ENCODE measurements around the gene ENGASE.
"Not testable (repeated sequence)": the region's sequence is repeated elsewhere in the genome, so short reads cannot be mapped to it uniquely, and the experiment has no call there.

Gene ENGASE

DNA sequence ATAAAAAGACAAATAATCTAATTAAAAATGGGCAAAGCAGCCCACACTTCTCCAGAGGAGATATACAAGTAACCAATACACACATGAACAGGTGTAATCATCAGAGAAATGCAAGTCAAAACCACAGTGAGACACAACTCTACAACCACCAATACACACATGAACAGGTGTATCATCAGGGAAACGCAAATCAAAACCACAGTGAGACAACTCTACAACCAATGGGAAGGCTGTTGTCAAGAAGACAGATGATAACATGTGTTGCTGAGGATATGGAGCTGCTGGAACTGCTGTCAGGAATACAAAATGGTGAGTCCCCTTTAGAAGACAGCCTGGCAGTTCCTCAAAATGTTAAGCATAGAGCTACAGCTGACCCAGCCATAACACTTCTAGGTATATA lies 22.5 kb upstream of the ENGASE start:
- no peak for DNase-seq (ENCODE audit: low read depth in 1 of 2, low spot score in 1 of 2)

DNA sequence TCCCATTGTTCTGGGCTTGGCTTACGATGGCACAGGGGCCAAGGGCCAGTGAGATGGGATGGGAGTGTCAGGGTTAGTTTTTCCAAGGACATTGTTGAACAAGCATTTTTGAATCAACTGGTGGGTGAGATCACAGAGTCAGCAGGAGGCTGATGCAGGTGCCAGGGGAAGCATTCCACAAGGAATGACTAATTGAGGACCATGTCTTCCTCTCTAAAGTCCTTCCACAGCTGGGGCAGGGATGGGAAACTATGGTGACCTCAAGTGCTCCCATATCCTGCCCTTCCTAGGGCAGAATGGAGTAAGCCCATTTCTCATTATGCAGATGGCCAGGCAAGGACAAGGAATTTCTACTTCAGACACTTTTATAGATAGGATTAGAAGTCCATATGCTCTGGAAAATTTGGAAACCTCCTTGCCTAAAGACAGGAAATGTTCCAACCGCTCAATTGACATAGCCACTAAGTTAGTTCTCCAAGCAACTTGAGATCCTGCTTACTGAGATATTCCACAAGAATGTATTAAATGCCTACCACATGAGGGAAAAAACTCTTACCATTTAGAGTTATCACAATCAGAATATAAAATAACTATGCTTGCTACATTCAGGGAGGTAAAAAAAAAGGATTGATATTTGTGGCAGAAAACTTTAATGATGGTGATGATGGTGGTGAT lies 21.2 kb upstream of the ENGASE start:
- DNase-seq (ENCODE audit: low read depth in 1 of 2, low spot score in 1 of 2), result no peak

DNA sequence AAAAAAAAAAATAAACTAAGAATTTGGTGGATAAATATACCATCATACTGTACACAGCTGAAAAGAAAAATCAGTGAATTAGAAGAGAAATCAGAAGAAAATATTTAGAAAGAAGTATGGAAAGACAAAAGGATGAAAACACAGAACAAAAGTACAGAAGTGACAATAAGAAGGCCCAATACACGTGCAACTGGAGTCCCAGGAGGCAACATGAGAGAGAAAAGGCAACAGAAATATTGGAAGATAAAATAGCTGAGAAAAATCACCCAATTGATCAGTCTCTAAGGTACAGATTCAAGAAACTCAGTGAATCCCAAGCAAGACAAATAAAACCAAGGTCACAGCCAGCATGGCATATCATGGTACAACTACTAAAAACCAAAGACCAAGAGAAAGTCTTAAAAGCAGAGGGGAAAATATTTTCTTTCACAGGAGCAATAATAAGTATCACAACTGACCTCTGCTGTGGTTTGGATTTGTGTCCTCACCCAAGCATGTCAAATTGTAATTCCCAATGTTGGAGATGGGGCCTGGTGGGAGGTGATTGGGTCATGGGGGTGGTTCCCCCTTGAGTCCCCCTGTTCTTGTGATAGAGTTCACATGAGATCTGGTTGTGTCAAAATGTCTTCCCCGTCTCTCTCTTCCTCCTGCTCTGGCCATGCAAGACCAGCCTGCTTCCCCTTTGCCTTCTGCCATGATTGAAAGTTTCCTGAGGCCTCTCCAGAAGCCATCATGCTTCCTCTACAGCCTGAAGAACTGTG lies 20.2 kb upstream of the ENGASE start:
- no peak for DNase-seq (ENCODE audit: low read depth in 1 of 2, low spot score in 1 of 2)

GRCh38 chr17:79055197-79055596 lies 19.4 kb upstream of the ENGASE start:
- no peak for DNase-seq (ENCODE audit: low read depth in 1 of 2, low spot score in 1 of 2)

DNA sequence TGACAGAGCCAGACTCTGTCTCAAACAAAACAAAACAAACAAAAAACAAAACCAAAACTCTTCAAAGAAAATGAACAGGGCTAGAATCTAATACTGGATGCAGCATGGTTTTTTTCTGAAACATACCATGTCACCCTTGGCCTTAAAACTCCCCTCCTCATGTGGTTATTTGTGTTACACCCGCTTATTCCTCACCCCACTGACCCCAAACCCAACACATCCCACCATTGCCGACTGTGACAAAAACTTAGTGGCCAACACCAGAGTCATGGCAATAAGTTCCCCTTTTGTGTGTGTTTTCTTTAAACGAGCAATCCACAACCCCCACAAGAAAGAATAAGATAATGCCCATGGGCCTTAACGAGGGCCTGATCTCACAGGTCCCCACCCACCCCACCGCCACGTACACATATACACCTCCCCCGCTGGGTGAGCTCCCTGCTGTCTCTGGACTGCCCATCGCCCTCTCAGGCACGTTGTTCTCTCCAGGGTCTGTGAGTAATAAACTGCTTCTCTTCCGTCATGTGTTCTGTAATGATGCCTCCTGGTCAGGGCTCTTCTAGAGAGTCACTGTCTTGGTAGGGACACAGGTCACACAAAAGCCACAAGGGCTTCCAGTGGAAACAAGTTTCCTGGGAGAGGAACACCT lies 16.8 kb upstream of the ENGASE start:
- DNase-seq (ENCODE audit: low read depth in 1 of 2, low spot score in 1 of 2), result no peak

DNA sequence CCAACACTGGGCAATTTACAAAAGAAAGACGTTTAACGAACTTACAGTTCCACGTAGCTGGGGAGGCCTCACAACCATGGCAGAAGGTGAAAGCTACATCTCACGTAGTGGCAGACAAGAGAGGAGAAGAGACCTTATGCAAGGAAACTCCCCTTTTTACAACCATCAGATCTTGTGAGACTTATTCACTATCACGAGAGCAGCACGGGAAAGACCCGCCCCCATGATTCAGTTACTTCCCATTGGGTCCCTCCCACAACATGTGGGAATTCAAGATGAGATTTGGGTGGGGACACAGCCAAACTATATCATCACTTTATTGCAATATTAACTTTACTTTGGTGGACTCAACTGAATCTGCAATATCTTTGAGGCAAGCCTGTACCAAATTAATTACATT lies 11.9 kb upstream of the ENGASE start:
- no peak for DNase-seq (ENCODE audit: low read depth in 1 of 2, low spot score in 1 of 2)

DNA sequence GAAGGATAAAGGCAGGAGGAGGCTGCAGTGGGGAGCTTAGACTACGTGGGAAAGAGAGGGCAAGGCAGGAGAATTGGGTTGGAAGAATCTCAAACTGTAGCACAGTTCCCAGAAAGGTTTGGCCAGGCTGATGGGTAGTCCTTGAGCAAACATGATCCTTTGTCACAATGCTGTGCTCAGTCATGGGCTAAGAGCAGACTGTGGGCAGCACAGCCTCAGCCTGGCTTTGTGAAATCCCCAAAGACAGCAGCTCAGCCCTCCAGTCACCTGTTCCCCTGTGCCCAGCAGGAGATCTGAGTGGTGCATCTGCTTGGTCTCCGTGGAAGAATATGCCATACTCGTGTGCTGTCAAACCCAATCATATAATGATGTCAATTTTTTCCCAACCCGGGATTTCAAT lies 10.6 kb upstream of the ENGASE start:
- no peak for DNase-seq (ENCODE audit: low read depth in 1 of 2, low spot score in 1 of 2)

DNA sequence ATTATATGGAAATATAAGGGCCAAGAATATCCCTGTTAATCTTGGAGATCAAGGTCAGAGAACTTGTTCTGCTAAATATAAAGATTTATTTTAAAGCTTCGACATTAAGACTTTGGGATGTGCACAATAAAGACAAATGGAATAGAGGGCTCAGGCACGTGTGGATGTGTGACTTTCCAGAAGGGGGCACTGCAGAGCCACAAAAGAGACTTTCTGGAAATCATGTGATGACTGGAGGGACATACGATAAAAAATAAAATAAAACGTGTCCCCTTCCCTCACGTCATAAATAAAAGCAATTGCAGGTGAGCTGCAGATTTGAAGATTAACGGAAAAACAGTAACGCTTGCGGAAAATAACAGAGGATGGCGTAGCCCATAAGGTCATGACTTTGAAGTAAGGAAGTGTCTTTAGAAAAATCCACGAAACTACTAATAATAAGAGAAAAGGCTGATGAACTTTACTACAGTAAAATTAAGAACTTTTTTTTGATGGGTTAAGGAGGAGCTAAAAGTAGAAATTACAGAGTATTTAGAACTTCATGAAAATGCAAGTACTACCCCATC lies 9.4 kb upstream of the ENGASE start:
- peak in 1 of 2 donors; percentile 49 for DNase-seq (ENCODE audit: low read depth in 1 of 2, low spot score in 1 of 2)

DNA sequence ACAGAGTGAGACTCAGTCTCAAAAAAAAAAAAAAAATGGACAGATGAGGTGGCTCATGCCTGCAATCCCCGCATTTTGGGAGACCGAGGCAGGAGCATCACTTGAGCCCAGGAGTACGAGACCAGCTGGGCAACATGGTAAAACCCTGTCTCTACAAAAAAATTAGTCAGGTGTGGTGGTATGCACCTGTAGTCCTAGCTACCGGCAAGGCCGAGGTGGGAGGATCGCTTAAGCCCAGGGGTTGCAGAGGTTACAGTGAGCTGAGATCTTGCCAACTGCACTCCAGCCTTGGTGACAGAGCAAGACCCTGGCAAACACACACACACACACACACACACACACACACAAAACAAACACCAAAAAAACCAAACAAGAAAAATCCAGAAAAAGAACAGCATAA lies 7.7 kb upstream of the ENGASE start:
- no peak for DNase-seq (ENCODE audit: low read depth in 1 of 2, low spot score in 1 of 2)

DNA sequence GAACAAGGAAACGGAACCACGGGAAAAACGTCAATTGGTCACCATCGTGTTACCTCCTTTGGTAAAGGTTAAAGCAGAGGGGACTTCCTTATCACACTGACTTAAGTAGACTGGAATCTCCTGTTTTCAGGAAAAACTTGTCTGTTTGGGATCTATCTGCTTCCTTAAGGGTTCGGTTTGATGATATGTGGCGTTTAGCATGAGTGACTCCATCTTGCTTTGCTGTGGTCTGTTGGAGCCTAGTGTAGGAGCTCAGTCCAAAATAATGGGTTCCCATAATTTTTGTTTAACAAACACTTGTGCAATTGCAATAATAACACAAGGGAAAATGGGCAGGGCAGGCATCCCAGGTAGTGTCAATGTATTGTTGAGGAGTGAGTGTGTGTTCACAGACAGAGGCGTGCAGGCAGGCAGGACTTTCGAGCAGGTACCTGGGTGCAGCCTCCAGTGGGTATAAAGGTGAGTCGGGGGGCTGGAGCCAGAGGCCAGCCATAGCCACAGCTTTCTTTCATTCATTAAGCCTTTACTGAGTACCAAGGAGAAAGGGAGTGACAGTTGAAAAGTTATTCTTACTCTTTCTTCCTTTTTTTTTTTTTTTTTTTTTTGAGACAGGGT lies 4.3 kb upstream of the ENGASE start:
- DNase-seq (ENCODE audit: low read depth in 1 of 2, low spot score in 1 of 2), result no peak

GRCh38 chr17:79071161-79071740 lies 3.4 kb upstream of the ENGASE start:
- no peak for DNase-seq (ENCODE audit: low read depth in 1 of 2, low spot score in 1 of 2)

- DNase-seq (ENCODE audit: low read depth in 1 of 2, low spot score in 1 of 2), result no peak
Measured at GRCh38 chr17:79072544-79072943, 2.1 kb upstream of the ENGASE start.

- no peak for DNase-seq (ENCODE audit: low read depth in 1 of 2, low spot score in 1 of 2)
Measured at GRCh38 chr17:79073016-79073705, 1.5 kb upstream of the ENGASE start.

- no peak for DNase-seq (ENCODE audit: low read depth in 1 of 2, low spot score in 1 of 2)
Measured at GRCh38 chr17:79073706-79074088, 927 bp upstream of the ENGASE start.

DNA sequence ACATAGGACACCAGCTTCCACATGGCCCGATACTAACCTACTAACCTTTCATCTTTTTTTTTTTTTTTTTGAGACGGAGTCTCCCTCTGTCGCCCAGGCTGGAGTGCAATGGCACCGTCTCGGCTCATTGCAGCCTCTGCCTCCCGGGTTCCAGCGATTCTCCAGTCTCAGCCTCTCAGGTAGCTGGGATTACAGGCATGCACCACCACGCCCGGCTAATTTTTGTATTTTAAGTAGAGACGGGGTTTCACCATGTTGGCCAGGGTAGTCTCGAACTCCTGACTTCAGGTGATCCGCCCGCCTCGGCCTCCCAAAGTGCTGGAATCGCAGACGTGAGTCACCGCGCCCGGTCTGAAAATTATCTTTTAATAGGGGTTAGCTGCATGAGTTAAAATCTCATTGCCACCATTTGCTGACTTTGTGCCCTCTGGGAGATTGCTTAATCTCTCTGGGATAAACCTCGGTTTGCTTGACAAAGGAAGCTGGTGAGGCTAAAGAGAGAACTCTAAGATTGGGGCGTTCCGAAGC lies 439 bp upstream of the ENGASE start:
- DNase-seq (ENCODE audit: low read depth in 1 of 2, low spot score in 1 of 2), result not testable (repeated sequence)

DNA sequence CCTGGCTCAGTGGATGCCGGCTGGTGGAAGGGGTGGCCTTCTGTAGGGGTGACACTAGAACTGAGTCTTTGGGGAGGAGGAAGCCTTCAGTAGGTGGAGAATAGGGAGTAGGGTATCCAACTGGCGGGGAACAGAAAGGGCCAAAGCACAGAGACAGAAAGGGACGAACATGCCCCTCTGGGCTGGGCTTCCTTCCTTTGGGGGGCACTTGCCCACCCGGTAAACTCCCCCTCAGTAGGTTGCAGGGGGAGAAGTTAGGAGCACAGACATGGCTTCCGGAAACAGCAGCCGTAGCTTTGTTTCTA lies 774 bp downstream of the ENGASE start:
- no peak for DNase-seq (ENCODE audit: low read depth in 1 of 2, low spot score in 1 of 2)

- DNase-seq (ENCODE audit: low read depth in 1 of 2, low spot score in 1 of 2), result no peak
Measured at GRCh38 chr17:79075861-79076406, 1.3 kb downstream of the ENGASE start.

GRCh38 chr17:79077587-79077986 lies 3.0 kb downstream of the ENGASE start:
- no peak for DNase-seq (ENCODE audit: low read depth in 1 of 2, low spot score in 1 of 2)

- no peak for DNase-seq (ENCODE audit: low read depth in 1 of 2, low spot score in 1 of 2)
Measured at GRCh38 chr17:79078476-79079190, 4.0 kb downstream of the ENGASE start.

All from activated CD4-positive, alpha-beta T cell treated with anti-CD3 and anti-CD28 coated beads, Interleukin-2, amount 50 U/mL, for 24 hours (primary cell).